Activated CD8-positive, alpha-beta memory T cell treated with anti-CD3 and anti-CD28 coated beads for 4 hours (primary cell): ENCODE results near the gene MAPK9.
"Not testable (repeated sequence)": the region's sequence is repeated elsewhere in the genome, so short reads cannot be mapped to it uniquely, and the experiment has no call there.

Experiments
- DNase-seq, 2 donors: peaks; one replicate each; pipeline ENCODE4 v3.0.0-alpha.2; 2020; ENCODE audit warnings: low read depth in 2 of 2

MAPK9 gene

DNA sequence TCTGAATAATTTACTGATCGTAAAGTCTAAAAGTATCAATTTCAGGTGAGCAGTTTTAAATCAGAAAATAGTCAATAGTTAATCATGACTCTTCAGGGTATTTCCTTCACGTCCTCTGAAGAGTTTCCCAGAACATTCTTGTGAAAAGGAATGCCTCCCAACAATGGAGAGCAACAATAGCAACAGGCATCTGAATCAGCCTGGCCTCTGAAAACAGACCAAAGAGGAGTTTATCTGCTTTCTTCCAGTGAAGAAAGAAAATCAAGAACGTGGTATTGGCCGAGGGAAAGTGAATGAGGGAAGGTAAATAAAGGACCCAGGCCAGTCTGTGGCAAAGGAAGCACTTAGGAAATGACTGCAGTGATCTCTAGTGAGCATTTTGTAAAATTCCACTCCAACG lies 56.8 kb downstream of the MAPK9 start:
- no peak for DNase-seq

DNA sequence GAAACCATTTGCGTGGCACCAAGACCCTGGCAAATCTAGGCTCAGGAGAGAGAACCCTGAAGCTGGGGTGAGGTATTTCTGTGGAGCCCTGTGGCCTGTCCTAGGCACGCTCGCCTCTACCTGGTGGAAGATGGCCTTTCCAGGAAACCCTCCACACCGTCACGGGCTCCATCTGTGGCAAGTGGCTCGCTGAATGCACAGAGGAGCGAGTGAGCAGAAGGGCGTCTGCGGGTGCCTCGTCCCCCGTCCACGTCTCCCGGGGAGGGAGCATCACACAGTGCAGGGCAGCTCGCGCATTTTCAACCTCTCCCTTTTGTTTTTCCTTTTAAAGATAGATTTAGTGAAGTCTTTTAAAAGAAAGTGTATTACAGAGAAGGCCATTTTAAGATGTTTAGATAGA lies 57.6 kb downstream of the MAPK9 start:
- DNase-seq: no peak

DNA sequence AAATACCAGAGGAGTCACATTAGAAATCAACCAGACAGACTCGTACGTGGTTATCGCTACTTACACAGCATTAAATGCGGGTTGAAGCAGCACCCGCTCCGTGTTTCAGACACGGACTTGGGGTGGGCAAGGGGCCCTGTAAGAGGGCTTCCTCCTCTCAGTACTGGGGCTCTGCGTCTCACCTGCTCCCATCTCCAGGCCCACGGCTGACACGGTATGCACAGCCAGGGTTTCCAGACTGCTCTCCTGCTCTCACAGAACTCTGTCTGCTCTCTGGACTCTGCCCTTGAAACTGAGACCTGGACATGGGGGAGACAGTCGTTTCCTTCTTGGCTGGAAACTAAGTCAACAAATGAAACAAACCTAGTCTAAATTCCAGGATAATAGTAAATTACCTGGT lies 58.2 kb downstream of the MAPK9 start:
- DNase-seq: no peak

DNA sequence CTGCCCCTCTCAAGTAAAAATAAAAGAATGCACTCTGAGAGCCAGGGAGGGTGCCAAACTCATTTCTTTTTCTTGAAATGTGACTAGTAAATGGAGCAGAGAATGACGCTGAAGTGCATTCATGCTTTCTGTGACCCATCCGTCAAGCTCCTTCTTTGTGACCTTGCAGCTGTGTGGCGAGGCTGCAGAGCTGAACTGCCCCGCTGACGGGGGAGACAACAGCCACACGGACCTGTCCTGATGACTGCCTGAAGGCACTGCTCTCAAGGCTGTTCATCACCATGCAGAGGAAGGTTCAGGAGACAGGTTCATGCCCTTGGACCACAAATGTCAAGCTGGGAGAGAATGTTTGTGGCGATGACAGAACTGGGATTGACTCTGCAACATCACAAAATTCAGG lies 61.9 kb downstream of the MAPK9 start:
- no peak for DNase-seq

DNA sequence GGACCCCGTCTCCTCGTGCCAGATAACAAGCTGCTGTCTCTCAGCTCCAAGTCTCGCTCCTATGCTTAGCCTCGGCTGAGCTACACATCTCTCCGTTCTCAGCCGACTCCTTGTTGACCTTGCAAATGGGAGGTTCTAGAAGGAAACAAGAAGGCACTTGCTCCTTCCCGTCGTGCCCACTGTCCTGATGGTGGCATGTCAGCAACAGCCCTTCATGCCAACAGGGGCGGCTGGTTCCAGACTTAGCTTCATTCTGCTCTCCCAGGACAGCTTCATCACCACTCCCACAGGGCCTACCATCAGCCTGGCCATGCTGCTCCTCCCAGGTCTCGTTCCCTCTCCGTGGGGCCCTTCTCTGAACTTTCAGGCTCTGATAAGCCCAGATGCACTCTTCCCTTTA lies 69.8 kb downstream of the MAPK9 start:
- no peak for DNase-seq

DNA sequence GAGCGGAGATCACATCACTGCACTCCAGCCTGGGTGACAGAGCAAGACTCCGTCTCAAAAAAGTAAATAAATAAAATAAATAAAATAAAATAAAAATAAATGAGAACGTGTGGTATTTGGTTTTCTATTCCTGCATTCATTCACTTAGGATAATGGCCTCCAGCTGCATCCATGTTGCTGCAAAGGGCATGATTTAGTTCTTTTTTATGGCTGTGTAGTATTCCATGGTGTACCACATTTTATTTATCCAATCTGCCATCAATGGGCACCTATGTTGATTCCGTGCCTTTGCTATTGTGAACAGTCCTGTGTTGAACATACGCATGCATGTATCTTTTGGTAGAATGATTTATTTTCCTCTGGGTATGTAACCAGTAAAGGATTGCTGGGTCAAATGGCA lies 74.1 kb downstream of the MAPK9 start:
- DNase-seq: no peak

DNA sequence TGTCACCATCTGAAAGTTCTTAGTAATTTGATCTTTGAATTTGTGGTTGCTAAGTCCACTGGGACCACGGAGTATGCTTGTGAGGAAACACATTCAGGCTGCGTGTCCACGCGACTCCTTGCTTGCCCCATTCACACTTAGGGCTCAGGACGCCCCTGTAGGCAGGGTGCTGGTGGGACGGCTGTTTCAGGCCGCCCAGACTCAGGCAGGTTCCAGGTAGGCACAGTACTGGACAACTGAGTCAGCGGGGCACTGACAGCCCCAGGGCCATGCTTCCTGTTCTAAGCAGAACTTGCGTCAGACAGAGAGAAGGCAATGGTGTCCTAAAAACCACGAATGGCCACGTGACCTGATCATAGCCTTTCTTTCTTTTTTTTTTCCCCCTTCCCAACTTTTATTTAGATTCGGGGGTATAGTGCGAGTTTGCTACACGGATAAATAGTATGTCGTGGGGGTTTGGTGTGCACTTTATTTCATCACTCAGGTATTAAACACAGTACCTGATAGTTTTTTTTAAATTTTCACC lies 75.2 kb downstream of the MAPK9 start:
- no peak for DNase-seq

DNA sequence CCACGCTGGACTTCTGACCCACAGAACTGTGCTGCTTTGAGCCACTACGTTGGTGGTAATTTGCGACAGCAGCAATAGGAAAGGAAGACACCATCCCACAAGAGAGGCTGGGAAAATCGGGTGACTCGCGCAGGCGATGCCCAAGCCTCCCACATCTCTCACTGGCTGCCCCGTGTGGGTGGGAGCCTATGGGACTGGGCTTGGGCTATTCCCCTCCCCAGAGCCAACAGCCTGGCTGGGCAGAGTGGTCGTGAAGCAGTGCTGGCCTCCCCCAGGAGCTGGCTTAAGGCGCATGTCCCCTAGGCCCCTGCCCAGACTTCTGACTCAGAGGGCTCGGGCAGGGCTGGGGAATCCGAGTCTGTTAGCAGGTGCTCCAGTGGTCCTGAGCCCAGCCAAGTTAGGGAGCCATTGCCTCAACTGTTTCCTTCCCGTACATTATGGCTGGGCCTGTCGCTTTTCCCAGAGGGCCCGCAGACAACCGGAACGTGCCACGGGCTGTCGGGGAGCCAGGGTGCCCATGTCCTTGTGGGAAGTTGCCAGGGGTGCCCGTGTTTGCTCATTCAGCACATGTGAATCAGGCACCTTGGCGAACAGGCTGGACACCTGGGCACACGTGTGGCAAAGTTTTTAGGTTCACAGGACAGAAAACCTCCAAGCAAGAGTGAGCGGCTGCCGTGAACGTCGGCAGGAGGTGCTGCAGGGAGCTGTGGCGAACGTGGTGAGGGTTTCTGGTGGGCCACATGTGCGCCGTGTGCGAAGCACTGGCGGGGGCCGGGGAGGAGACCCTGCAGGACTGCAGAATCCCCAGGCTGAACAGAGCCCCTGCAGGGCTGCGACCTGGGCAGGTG lies 75.9 kb downstream of the MAPK9 start:
- DNase-seq: no peak

DNA sequence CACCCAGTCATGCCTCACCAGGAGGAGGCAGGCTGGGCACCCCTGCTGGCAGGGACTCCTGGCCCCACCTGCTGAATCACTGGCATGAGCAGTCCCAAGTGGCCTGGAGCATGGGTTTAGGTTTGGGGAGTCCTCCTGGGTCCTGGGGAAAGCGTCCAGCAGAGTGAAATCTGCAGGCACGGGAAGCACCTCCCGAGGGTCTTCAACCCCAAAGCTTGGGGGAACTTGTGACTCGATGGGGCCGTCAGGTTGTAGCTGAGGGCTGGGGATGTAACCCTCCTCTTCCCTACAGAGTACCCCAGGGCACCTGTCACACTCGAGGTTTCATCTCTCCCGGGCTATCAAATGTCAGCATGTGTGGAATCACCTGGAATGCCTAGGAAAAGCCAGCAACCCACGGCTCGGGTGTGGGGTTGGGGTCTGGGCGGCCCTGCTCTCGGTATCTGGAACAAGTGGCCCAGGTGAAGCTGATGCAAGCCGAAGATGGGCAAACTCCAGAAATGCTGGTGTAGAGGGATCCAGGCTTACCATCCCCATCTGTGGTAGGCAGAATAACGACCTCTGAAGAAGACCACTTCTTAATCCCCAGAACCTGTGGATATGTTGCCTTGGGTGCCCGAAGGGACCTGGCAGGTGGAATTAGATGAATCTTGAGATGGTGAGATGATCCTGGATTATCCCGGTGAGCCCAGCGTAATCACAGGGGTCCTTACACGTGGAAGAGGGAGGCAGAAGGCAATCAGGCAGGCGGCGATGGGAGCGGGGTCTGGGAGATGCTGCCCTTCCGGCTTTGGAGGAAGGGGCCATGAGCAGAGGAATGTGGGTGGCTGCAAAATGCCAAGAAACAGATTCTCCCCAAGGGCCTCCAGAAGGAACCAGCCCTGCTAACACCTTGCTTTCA lies 76.8 kb downstream of the MAPK9 start:
- no peak for DNase-seq

DNA sequence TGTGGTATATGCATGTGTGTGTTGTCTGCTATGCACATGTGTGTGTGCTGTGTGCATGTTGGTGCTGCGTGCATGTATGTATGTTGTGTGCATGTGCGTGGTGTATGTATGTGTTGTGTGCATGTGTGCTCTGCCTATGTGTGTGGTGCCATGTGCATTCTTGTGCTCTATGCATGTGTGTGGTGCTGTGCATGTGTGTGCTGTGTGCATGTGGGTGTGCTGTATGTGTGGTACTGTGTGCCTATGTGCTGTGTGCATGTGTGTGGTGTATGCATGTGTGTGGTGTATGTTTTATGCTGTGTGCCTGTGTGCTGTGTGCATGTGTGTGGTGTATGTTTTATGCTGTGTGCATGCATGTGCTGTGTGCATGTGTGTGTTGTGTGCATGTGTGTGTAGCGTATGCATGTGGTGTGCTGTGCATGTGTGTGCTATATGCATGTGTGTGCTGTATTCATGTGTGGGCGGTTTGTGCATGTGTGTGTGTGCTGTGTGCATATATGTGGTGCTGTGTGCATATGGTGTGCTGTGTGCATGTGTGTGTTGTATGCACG lies 78.2 kb downstream of the MAPK9 start:
- DNase-seq: no peak

DNA sequence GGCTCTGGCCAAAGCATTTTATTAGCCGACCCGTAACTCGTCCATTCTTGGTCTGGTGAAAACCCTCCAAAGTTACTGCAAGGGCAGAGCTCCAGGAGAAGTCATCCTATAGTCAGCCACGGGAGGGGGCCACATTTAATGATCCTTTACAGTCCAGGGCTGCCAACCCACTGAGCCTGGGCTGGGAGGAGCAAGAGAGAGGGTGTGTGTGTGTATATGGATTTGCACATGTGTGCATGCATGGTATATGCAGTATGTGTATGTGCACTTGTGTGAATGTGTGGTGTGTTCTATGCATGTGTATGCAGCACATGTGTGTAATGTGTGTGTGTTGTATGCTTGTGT lies 78.7 kb downstream of the MAPK9 start:
- no peak for DNase-seq

DNA sequence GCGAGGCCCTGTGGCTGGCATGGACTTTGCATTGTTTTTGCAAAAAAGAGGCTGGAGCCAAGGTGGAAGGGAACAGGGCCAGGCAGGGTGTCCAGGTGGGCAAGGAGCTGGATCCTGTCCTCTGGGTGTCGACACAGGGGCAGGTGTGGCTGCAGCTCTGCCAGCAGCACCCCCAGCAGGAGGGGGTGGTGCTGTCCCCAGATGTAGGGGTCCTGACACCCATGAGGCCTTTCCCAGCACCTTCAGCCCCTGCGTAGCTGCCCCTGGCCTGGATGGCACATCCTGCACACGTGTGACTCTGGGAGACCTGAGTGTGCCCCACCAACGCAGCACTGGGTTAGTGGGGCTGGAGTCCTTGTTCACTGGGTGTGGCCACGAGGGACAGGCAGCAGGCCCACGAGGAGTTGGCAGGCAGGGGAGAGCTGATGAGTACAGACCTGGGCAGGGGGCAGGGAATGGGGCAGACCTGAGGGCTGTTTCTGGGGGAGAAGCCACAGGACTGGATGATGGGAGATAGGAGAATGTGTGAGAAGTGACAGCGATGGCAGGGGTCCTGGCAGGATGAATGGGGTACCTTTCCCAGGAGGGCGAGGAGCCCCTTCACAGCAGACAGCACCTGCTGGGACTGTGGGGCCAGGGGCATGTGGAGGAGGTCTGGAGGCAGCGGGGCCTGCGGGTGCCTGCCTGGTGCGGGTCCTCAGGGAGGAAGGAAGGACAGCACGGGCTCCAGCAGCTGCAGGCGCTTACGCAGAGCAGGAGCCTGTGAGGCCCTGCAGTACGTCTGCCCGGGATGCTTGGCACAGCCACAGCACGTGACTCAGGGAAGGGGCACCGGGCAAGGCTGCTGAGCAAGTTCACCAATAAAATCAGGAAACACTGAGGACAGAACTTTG lies 79.3 kb downstream of the MAPK9 start:
- DNase-seq: no peak

DNA sequence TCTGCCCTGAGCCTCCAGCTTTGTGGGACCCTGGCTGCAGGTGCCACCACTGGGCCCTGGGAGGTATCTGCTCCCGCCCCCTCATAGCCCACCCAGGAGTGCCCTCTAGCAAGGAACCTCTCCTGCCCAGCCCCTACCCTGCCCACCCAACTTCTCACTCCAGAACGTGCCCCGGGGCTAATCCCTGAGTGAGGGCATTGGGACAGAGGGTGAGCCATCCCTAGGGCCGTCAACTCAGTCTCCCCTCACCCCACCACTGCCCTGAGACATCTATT lies 80.2 kb downstream of the MAPK9 start:
- no peak for DNase-seq

DNA sequence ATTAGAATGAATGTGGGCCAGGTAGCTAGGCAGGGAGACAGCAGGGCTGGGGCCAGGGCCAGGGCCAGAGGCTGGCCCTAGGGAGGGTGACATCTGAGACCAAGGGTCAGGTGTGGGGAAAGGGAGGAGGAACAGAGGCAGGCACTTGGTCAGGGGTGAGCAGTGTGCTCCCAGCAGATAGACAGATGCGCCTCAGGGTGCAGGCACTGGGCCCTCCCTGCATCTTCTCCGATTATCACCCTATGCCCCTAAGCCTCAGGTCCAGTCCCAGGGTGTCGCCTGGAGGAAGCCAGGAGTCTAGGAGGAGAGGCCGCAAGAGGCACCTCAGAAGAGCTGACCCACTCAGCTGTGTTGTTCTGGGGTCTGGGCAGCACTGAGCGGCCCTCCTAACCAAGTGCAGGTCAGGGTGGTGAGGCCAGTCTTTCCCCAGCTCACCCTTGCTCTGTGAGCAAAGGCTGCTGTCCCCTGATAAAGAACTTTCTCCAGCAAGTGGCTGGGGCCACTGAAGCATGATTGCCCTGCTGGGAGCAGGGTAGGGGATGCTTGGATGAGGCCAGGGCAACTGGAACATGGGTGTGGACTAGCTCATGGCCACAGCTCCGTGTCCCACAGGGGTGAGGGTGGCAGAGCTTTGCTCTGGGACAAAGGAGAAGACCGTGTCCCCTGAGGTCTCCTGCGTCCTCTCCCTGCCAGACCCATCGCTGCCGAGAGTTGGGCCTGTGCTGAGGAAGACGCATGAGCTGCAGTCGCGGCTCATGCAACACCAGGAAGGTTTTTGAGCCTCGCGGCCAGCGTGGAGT lies 80.7 kb downstream of the MAPK9 start:
- DNase-seq: no peak

DNA sequence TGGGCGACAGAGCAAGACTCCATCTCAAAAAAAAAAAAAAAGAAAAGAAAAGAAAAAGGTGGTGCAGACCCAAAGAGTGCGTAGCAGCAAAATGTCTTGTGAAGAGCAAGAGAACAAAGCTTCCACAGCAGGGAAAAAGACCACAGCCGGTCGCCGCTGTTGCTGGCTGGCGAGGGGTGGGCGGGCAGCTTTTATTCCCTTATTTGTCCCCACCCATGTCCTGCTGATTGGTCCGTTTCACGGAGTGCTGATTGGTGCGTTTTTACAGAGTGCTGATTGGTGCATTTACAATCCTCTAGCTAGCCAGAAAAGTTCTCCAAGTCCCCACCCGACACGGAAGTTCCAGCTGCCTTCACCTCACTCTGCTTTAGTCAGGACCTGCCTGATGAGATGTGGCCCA lies 81.8 kb downstream of the MAPK9 start:
- DNase-seq: not testable (repeated sequence)

DNA sequence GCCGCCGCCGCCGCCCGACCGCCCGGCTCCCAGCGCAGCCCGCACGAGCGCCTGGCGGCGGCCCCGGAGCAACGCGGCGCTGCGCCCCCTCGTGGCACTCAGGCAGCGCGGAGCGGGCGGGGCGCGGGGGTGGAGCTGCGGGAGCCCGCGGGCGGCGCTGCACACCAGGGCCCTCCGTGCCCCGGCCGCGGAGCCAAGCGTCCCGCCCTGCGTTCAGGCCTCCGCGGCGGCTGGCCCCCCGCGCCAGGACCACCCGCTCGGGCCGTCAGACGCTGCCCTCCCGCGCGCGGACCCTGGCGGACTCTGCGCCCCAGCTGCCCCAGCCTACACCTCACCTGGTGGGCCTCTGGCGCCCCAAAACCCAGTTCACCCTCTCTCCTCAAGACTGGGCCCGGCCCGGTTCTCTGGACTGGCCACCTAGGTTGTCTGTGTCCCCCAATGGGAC lies 82.7 kb downstream of the MAPK9 start, which contains the start of gene RASGEF1C:
Gene RASGEF1C, minus strand, starts transcription at position 75 of the 445 bp plus-strand sequence. CDS start 71,159 bp downstream, outside the sequence.
- DNase-seq: no peak

DNA sequence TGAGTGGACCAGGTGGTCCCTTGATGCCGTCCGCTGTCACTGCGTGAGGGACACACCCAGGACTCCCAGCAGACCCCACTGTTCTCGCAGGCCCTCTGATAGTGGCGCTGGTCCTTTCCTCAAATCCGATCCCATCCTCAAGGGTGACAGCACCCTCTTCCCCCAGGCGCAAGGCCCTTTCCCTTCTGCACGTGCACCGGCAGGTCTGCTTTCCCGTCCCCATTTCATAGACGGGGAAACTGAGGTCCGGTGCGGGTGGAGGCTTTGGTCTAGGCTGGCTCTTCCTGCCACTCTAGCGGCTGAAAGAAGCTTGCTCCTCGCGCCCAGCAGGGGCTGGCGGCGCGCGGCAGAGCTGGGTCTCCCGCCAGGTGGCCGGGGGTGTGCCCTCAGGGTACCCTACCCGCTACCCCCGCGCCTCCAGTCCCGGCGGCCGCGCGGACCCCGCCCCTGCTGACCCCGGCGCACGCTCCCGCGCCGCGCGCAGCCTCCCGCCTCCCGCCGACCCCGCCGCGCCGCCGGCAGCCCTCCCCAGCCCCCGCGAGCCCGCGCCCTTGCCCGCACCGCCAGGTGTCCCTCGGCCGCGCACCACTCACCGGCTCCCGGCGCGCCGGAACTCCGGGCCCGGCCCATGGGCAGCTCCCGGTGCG lies 83.3 kb downstream of the MAPK9 start:
- DNase-seq: no peak

DNA sequence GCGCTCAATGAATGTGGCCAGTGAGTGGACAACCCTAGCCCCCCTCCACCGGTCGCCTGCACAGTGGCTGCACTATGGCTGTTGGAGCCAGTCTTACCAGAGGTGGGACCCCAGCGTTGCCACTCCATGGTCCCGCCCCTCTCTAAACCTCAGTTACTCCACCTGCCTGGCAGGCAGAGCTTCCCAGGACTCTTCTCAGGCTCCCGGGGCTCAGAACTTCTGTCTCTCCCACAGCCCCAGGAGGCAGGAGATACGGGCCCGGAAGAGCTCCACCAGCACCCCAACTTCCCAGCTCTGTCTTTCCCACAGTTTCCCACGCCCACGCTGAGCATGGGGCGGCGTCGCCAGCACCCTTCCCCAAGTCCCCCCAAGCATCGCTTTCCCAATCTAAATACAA lies 83.8 kb downstream of the MAPK9 start:
- DNase-seq: no peak

DNA sequence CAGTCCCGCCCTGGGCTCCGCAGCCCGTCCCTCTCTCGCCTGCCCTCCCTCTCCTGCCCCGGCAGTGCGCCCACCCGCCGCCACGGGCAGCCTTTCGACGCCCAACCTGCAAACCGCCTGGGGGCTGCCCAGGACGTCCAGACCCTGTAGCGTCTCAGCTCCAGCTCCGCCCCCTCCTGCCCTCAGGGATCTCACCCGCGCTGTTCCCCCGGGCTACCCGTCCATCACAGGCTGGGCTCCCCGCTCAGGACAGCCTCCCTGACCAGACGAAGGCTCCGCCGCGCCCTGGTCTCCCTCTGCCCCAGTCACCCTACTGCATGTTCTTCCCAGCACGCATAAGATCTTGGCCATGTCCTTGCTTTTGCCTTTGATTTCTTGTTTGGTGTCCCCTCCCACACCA lies 84.3 kb downstream of the MAPK9 start:
- no peak for DNase-seq

DNA sequence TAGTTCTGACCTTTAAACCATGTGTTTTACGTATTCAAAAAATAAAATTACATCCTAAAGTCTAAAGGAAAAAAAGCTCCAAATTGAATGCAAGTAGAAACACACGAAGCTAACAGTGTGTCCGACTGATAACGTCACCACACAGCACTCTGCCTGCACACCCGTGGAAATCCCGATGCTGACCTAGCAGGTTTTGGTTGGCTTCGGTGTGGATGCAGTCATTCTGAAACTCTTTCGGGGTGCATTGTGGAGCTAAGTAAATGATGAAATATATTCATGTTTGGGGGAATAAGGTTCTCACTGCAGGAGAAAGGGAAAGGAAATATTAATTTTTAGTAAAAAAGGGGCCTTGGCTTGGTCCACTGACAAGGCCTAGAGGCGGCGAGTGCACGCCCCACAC lies 84.9 kb downstream of the MAPK9 start:
- DNase-seq: no peak
